ENCODE results near the gene GNB1. TPM values are rescaled to one million over a fixed set of nuclear protein-coding genes. Genes with fewer than 3 reads are reported as not detected.
A peak's percentile ranks its signal among the peaks of the same experiment; 100 is the strongest.

GNB1 gene
- total and polyA plus RNA-seq, 9 of the 15 experiments (the other 6 are each of a cell fraction or from before 2014, with no cell fraction given), result 34.3 to 388 (median 114) TPM

DNA sequence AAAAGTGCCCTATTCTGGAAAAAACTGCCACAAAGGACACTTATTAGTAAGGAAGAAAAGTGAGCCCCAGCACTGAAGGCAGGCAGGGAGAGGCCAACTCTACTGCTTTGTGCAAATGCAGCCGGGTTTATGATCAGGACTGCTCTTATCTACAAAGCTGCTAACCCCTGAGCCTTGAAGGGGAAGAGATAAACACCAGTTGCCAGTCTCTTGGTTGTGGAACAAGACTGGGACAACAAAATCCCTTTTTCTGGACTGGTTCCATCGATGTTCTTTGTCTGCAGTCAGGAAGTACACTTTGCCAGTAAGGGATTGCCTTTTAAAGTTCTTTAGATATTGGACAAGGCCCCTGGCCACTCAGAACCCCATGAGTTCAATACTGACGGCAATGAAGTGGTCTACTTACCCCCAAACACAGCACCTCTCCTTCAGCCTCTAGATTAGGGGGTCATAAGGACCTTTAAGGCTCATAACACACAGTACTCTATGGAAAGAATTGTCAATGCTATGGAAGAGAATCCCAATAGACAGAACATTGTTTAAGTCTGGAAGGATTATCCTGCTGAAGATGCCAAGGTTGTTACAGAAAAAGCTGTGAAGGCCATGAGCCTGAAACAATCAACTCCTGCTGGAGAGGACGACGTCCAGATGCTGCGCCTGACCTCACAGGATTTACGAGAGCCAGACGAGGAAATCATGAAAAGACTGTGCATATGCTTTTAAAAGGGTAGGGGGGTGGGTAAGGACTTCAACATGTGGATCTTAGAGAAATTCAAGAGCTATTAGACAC, 43.6 kb downstream of the GNB1 start (continued):
- peak; percentile 68 to 72 for TF ChIP-seq FOXK2 (conservative IDR thresholded peaks at IDR 0.05 in 1 of 2, IDR thresholded peaks at IDR 0.05 in 1 of 2; ENCODE audit: low read depth in 2 of 2)
- peak; percentile 67; the same call in 1 of the 2 replicates for TF ChIP-seq SMARCA4 (IDR thresholded peaks at IDR 0.05)
- TF ChIP-seq, protein P1, sequence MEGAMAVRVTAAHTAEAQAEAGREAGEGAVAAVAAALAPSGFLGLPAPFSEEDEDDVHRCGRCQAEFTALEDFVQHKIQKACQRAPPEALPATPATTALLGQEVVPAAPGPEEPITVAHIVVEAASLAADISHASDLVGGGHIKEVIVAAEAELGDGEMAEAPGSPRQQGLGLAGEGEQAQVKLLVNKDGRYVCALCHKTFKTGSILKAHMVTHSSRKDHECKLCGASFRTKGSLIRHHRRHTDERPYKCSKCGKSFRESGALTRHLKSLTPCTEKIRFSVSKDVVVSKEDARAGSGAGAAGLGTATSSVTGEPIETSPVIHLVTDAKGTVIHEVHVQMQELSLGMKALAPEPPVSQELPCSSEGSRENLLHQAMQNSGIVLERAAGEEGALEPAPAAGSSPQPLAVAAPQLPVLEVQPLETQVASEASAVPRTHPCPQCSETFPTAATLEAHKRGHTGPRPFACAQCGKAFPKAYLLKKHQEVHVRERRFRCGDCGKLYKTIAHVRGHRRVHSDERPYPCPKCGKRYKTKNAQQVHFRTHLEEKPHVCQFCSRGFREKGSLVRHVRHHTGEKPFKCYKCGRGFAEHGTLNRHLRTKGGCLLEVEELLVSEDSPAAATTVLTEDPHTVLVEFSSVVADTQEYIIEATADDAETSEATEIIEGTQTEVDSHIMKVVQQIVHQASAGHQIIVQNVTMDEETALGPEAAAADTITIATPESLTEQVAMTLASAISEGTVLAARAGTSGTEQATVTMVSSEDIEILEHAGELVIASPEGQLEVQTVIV (CRISPR knock-in tag; IDR thresholded peaks at IDR 0.05; ENCODE audit: borderline replicate concordance), result no peak
- peak; percentile 32; the same call in 1 of the 2 replicates for TF ChIP-seq HDAC2 (IDR thresholded peaks at IDR 0.05)
- TF ChIP-seq ZNF239 (CRISPR knock-in tag; IDR thresholded peaks at IDR 0.05), result no peak
- TF ChIP-seq, protein P2, sequence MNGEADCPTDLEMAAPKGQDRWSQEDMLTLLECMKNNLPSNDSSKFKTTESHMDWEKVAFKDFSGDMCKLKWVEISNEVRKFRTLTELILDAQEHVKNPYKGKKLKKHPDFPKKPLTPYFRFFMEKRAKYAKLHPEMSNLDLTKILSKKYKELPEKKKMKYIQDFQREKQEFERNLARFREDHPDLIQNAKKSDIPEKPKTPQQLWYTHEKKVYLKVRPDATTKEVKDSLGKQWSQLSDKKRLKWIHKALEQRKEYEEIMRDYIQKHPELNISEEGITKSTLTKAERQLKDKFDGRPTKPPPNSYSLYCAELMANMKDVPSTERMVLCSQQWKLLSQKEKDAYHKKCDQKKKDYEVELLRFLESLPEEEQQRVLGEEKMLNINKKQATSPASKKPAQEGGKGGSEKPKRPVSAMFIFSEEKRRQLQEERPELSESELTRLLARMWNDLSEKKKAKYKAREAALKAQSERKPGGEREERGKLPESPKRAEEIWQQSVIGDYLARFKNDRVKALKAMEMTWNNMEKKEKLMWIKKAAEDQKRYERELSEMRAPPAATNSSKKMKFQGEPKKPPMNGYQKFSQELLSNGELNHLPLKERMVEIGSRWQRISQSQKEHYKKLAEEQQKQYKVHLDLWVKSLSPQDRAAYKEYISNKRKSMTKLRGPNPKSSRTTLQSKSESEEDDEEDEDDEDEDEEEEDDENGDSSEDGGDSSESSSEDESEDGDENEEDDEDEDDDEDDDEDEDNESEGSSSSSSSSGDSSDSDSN (IDR thresholded peaks at IDR 0.05; ENCODE audit: borderline replicate concordance in 1 of 2, low read depth in 2 of 2, low read length in 2 of 2), result peak in 1 of 2 experiments; percentile 44; a peak in 1 of 4 replicates
- TF ChIP-seq, protein P3, sequence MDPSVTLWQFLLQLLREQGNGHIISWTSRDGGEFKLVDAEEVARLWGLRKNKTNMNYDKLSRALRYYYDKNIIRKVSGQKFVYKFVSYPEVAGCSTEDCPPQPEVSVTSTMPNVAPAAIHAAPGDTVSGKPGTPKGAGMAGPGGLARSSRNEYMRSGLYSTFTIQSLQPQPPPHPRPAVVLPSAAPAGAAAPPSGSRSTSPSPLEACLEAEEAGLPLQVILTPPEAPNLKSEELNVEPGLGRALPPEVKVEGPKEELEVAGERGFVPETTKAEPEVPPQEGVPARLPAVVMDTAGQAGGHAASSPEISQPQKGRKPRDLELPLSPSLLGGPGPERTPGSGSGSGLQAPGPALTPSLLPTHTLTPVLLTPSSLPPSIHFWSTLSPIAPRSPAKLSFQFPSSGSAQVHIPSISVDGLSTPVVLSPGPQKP (CRISPR knock-in tag; IDR thresholded peaks at IDR 0.05), result no peak
- TF ChIP-seq MEIS2 (IDR thresholded peaks at IDR 0.05; ENCODE audit: partially characterized antibody), result no peak
- no peak for TF ChIP-seq ZBTB1 (CRISPR knock-in tag; IDR thresholded peaks at IDR 0.05; ENCODE audit: borderline replicate concordance, low read depth)
- TF ChIP-seq FIP1L1 (IDR thresholded peaks at IDR 0.05; ENCODE audit: low read depth, low read length, poor library complexity, severe bottlenecking), result no peak
- TF ChIP-seq TAL1 (IDR thresholded peaks at IDR 0.05), result peak; percentile 40; the same call in 1 of the 2 replicates
- TF ChIP-seq DPF2 (IDR thresholded peaks at IDR 0.05), result peak; percentile 72; the same call in 1 of the 2 replicates
- TF ChIP-seq RCOR1 (IDR thresholded peaks at IDR 0.05; ENCODE audit: borderline replicate concordance in 1 of 2, low read depth in 2 of 2, low read length in 2 of 2), result peak in 1 of 2 experiments; percentile 68; a peak in 2 of 4 replicates
- TF ChIP-seq, protein P4, sequence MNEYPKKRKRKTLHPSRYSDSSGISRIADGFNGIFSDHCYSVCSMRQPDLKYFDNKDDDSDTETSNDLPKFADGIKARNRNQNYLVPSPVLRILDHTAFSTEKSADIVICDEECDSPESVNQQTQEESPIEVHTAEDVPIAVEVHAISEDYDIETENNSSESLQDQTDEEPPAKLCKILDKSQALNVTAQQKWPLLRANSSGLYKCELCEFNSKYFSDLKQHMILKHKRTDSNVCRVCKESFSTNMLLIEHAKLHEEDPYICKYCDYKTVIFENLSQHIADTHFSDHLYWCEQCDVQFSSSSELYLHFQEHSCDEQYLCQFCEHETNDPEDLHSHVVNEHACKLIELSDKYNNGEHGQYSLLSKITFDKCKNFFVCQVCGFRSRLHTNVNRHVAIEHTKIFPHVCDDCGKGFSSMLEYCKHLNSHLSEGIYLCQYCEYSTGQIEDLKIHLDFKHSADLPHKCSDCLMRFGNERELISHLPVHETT (CRISPR knock-in tag; conservative IDR thresholded peaks at IDR 0.05 in 1 of 2, IDR thresholded peaks at IDR 0.05 in 1 of 2), result no peak
- no peak for TF ChIP-seq ARID2 (IDR thresholded peaks at IDR 0.05)
- TF ChIP-seq ZSCAN32 (CRISPR knock-in tag; IDR thresholded peaks at IDR 0.05), result no peak
- TF ChIP-seq, protein P5, sequence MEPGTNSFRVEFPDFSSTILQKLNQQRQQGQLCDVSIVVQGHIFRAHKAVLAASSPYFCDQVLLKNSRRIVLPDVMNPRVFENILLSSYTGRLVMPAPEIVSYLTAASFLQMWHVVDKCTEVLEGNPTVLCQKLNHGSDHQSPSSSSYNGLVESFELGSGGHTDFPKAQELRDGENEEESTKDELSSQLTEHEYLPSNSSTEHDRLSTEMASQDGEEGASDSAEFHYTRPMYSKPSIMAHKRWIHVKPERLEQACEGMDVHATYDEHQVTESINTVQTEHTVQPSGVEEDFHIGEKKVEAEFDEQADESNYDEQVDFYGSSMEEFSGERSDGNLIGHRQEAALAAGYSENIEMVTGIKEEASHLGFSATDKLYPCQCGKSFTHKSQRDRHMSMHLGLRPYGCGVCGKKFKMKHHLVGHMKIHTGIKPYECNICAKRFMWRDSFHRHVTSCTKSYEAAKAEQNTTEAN (CRISPR knock-in tag; IDR thresholded peaks at IDR 0.05), result no peak
- no peak for TF ChIP-seq ZFPM2 (CRISPR knock-in tag; IDR thresholded peaks at IDR 0.05)
